GM19452 (cell line): Measurements from ENCODE around the gene SLC2A2.
A peak's percentile ranks its signal among the peaks of the same experiment; 100 is the strongest.

Experiments
- ATAC-seq: cut with Tn5 transposase; IDR thresholded peaks from one replicate; pipeline ENCODE4 v1.9.1; 2021; ENCODE audit not compliant: unreplicated experiment

The SLC2A2 gene

GRCh38 chr3:171038342-171038741, 11.8 kb upstream of the SLC2A2 start:
- no peak for ATAC-seq

- no peak for ATAC-seq
Observed at GRCh38 chr3:171028779-171029232, 2.3 kb upstream of the SLC2A2 start.

- peak; percentile 74 for ATAC-seq
Observed at GRCh38 chr3:171028025-171028778, 1.7 kb upstream of the SLC2A2 start.

GRCh38 chr3:171023566-171023965, 3.0 kb downstream of the SLC2A2 start:
- no peak for ATAC-seq

GRCh38 chr3:171021377-171021776, 5.1 kb downstream of the SLC2A2 start:
- no peak for ATAC-seq

GRCh38 chr3:171018156-171018935, 8.2 kb downstream of the SLC2A2 start:
- ATAC-seq: no peak

- no peak for ATAC-seq
Observed at GRCh38 chr3:171013822-171014748, 12.4 kb downstream of the SLC2A2 start.

- ATAC-seq: no peak
Observed at GRCh38 chr3:171011873-171012336, 14.6 kb downstream of the SLC2A2 start.

- no peak for ATAC-seq
Observed at GRCh38 chr3:171011109-171011872, 15.2 kb downstream of the SLC2A2 start.

GRCh38 chr3:171007316-171007715, 19.2 kb downstream of the SLC2A2 start:
- ATAC-seq: no peak

GRCh38 chr3:171005648-171006047, 20.9 kb downstream of the SLC2A2 start:
- no peak for ATAC-seq

- peak; percentile 62 for ATAC-seq
Observed at GRCh38 chr3:171001957-171002694, 24.4 kb downstream of the SLC2A2 start.

- ATAC-seq: no peak
Observed at GRCh38 chr3:171001250-171001893, 25.1 kb downstream of the SLC2A2 start.

GRCh38 chr3:171000281-171000680, 26.2 kb downstream of the SLC2A2 start:
- ATAC-seq: no peak

- ATAC-seq: no peak
Observed at GRCh38 chr3:170999737-171000242, 26.7 kb downstream of the SLC2A2 start.

GRCh38 chr3:170997961-170998913, 28.3 kb downstream of the SLC2A2 start:
- ATAC-seq: no peak

- no peak for ATAC-seq
Observed at GRCh38 chr3:170992854-170993253, 33.7 kb downstream of the SLC2A2 start.

GRCh38 chr3:170991664-170992063, 34.9 kb downstream of the SLC2A2 start:
- ATAC-seq: no peak
